K562 (cell line): ENCODE measurements around the gene TFF2. TPM values are rescaled to one million over a fixed set of nuclear protein-coding genes. Genes with fewer than 3 reads are reported as not detected.
A peak's percentile ranks its signal among the peaks of the same experiment; 100 is the strongest.

Source experiments
- CBX2 ChIP-seq: fragments of 200-600 bp; sonication (generic); IDR thresholded peaks from one replicate; pipeline ENCODE4 v1.6.1; 2012; ENCODE audit warnings: mild to moderate bottlenecking, low read length, inconsistent platforms; ENCODE audit not compliant: insufficient read depth, poor library complexity, severe bottlenecking
- CHD2 ChIP-seq: IDR thresholded peaks from 2 replicates; pipeline ENCODE4 v1.6.1; 2011; ENCODE audit warnings: low read depth, low read length
- CREM ChIP-seq: IDR thresholded peaks from 2 replicates; pipeline ENCODE4 v1.6.1; 2014; ENCODE audit warnings: antibody characterized with exemption, low read depth
- RUNX1 ChIP-seq: sonication (generic); IDR thresholded peaks from 2 replicates; pipeline ENCODE4 v1.6.1; 2016; ENCODE audit warnings: antibody characterized with exemption, low read depth
- polyA plus RNA-seq, 8 experiments: library from polyadenylated mRNA; depleted of rRNA in 4 of 8; stranded (reverse) in 5 of 8; unstranded in 3 of 8; fragments of >200 nt; fragmentation: Nextera tagmentation in 2 of 8; fragmentation: Illumina TruSeq in 1 of 8; extraction: Ambion mirVana in 2 of 8; extraction: Trizol in 1 of 8; gene quantifications; 2 replicates each; pipeline versions ENCODE4 v1.2.1 to v1.2.3, GENCODE V29; 2011 to 2014; ENCODE audit warnings: inconsistent platforms in 1 of 8, missing spikeins in 1 of 8
- total RNA-seq, 7 experiments: library from RNA; depleted of rRNA in 6 of 7; stranded (reverse); fragments of >200 nt in 6 of 7; fragmentation: Illumina TruSeq in 2 of 7; extraction: Trizol in 2 of 7; gene quantifications; 2 replicates each; pipeline versions ENCODE4 v1.2.1 to v1.2.3, GENCODE V29; 2011 to 2021; ENCODE audit warnings: low replicate concordance in 1 of 7
- TF ChIP-seq, protein P1 (sequence below), 3 experiments: fragments of 200-800 bp in 1 of 3; fragments of 250-450 bp in 1 of 3; fragments of 450-650 bp in 1 of 3; sonication (Bioruptor Pico) in 1 of 3; sonication (Bioruptor generic) in 1 of 3; formaldehyde crosslinking in 1 of 3; IDR thresholded peaks; 2 replicates each; pipeline versions ENCODE4 v1.6.1 to v1.8.0; 2016 to 2022; ENCODE audit warnings: mild to moderate bottlenecking in 2 of 3, missing genetic modification characterization in 2 of 3, missing compliant biosample characterization in 1 of 3, moderate library complexity in 1 of 3

The TFF2 gene
- total and polyA plus RNA-seq, 9 of the 15 experiments (the other 6 are each of a cell fraction or from before 2014, with no cell fraction given) = not detected

DNA sequence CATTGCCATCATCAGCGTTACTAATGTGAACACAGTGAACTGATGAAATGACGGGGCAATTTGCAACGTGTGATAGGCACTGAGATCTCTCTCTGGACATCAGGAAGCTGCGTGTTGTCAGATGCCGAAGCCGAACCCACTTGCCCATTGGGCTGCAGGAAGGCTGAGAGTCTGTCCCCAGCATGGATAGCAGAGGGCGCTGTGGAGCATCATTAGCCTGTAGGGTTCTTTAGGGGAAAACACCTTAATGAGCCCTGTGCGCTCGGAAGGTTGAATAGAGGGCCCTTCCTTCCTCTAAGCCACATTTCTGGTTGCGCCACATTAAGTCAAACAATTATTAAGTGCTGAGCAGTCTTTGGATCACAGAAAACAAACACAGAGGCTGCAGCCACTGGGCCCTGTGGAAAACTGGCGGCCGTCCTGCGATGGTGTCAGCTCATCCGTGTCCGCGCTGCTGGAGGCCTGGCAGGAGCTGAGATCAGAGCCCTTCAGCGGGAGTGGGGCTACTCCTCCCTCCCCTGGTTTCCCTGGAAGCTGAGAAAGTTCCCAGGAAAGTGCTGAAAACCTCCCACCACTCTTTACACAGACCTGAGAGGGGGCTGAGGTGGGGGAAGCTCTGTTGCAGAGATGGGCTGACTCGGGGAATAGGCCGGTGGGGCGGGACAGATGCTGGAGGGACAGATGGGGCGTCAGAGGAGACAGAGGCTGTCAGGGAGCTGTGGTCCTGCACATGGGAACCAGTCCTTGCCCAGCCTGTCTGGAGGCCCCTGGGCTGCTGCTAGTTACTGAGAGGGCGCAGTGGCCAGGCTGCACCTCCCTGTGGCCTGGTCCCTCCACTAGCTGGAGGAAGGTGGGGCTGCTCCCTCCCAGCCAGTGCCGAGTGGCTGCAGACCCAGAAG lies 12.7 kb downstream of the TFF2 start (continued):
- TF ChIP-seq CREM (peak; percentile 33; the same call in 1 of the 2 replicates), CBX2 (no peak), RUNX1 (no peak), CHD2 (no peak)
- TF ChIP-seq, protein P1, sequence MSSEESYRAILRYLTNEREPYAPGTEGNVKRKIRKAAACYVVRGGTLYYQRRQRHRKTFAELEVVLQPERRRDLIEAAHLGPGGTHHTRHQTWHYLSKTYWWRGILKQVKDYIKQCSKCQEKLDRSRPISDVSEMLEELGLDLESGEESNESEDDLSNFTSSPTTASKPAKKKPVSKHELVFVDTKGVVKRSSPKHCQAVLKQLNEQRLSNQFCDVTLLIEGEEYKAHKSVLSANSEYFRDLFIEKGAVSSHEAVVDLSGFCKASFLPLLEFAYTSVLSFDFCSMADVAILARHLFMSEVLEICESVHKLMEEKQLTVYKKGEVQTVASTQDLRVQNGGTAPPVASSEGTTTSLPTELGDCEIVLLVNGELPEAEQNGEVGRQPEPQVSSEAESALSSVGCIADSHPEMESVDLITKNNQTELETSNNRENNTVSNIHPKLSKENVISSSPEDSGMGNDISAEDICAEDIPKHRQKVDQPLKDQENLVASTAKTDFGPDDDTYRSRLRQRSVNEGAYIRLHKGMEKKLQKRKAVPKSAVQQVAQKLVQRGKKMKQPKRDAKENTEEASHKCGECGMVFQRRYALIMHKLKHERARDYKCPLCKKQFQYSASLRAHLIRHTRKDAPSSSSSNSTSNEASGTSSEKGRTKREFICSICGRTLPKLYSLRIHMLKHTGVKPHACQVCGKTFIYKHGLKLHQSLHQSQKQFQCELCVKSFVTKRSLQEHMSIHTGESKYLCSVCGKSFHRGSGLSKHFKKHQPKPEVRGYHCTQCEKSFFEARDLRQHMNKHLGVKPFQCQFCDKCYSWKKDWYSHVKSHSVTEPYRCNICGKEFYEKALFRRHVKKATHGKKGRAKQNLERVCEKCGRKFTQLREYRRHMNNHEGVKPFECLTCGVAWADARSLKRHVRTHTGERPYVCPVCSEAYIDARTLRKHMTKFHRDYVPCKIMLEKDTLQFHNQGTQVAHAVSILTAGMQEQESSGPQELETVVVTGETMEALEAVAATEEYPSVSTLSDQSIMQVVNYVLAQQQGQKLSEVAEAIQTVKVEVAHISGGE (CRISPR knock-in tag; IDR thresholded peaks at IDR 0.05) = no peak
